BE2C (cell line): ENCODE results near the gene TK2.

Experiments
- DNase-seq: peaks from one replicate; pipeline ENCODE4 v3.0.0-alpha.2; 2020
- H3K27me3 ChIP-seq: fragments of 250-450 bp; sonication (Bioruptor Pico); 2 replicates; pipeline ENCODE4 v1.5.1; 2020; ENCODE audit warnings: mild to moderate bottlenecking
- H3K36me3 ChIP-seq: fragments of 250-450 bp; sonication (Bioruptor Pico); 2 replicates; pipeline ENCODE4 v1.5.1; 2020; ENCODE audit warnings: mild to moderate bottlenecking
- H3K4me1 ChIP-seq: fragments of 250-450 bp; sonication (Bioruptor Pico); 2 replicates; pipeline ENCODE4 v1.5.1; 2020
- H3K4me3 ChIP-seq: 2 replicates; pipeline ENCODE4 v1.5.1; 2011; ENCODE audit warnings: low read depth, low read length
- H3K9me3 ChIP-seq: fragments of 250-450 bp; sonication (Bioruptor Pico); 2 replicates; pipeline ENCODE4 v1.5.1; 2020
- TF ChIP-seq, protein P1 (sequence below): IDR thresholded peaks from 2 replicates; pipeline ENCODE4 v1.5.1; 2012; ENCODE audit warnings: mild to moderate bottlenecking, low read depth, low read length

The TK2 gene

DNA sequence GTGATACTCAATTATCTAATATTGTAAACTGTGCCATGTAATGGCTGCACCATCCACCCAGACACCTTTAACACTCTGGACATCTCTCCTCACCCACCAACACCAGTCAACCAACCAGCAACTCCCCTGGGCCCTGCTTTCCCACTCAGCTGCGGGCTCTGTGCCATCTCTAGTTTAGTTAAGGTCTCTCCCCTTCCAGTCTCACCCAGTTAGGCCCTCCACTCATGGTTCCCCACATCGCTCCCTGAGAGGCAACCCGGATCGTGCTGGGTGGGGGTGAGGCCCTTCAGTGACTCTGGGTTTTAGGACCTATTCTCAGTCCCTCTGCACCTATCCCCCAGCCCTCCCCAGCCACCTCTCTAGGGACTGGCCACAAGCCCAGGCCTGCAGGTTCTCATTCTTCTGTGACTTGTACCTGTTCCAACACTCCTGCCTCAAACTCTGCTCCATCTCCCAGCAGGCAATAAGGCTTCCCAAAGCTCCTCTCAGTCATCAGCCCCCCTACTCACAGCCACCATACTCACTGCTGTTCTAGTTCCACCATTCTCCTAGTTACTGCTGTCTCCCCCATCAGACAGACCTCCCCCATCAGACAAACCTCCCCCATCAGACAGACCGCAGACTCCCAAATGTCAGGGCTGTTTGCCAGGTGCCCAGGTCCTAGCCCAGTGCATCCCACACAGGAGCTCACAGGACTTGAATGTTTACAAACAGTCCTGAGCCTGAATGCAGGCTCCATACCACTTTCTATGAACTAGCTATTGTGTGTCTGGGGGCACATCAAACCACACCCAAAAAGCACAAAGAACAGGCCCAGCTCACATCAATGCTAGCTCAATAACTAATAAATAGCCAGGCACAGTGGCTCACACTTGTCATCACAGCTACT lies 2.6 kb downstream of the TK2 start:
- no peaks in the 10 kb centered on the region for H3K9me3 ChIP-seq
- H3K36me3 ChIP-seq: no peaks in the 10 kb centered on the region
- no peaks in the 10 kb centered on the region for H3K27me3 ChIP-seq
- H3K4me1 ChIP-seq: no peaks in the 10 kb centered on the region; the same call in 1 of the 2 replicates
- TF ChIP-seq, protein P1, sequence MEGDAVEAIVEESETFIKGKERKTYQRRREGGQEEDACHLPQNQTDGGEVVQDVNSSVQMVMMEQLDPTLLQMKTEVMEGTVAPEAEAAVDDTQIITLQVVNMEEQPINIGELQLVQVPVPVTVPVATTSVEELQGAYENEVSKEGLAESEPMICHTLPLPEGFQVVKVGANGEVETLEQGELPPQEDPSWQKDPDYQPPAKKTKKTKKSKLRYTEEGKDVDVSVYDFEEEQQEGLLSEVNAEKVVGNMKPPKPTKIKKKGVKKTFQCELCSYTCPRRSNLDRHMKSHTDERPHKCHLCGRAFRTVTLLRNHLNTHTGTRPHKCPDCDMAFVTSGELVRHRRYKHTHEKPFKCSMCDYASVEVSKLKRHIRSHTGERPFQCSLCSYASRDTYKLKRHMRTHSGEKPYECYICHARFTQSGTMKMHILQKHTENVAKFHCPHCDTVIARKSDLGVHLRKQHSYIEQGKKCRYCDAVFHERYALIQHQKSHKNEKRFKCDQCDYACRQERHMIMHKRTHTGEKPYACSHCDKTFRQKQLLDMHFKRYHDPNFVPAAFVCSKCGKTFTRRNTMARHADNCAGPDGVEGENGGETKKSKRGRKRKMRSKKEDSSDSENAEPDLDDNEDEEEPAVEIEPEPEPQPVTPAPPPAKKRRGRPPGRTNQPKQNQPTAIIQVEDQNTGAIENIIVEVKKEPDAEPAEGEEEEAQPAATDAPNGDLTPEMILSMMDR: no peak
- no peak for DNase-seq
- H3K4me3 ChIP-seq: no peak overlapping the region

DNA sequence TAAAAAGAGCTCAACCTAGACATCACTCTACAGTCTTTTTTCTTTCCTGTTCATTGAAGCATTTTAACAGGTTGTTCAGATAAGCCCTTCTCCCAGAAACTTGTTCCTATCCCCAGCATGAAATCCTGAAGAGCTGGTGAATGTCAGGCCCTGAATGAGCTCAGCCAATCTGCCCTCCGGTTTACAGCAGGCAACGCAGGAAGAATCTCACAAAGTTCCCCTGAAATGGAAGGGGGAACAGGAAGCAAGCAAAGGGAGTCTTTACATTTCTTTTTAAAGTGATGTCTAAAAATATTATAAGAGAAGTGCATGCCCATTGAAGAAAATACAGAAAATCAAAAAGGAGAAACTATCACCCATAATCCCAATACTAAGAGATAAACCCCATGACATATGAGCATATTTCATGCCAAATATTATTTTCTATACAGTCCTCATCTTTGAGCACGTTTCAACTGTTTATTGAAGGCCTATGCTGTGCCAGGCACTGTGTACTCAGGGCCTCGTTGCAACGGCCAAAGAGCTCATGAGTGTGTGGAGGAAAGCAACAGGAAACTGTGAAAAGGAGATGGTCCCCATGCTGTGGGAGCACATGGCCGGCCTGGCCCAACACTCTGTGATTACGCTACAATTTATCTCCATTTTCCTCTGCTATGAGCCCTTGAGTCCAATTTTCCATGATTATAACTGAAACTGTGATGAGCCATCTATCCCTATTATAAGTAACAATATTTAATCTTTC lies 5.7 kb downstream of the TK2 start:
- Histone ChIP-seq H3K9me3 (no peaks in the 10 kb centered on the region), H3K36me3 (no peaks in the 10 kb centered on the region), H3K4me3 (no peak overlapping the region), H3K4me1 (no peaks in the 10 kb centered on the region; the same call in 1 of the 2 replicates), H3K27me3 (no peaks in the 10 kb centered on the region)
- no peak for DNase-seq
- TF ChIP-seq, protein P1: no peak

DNA sequence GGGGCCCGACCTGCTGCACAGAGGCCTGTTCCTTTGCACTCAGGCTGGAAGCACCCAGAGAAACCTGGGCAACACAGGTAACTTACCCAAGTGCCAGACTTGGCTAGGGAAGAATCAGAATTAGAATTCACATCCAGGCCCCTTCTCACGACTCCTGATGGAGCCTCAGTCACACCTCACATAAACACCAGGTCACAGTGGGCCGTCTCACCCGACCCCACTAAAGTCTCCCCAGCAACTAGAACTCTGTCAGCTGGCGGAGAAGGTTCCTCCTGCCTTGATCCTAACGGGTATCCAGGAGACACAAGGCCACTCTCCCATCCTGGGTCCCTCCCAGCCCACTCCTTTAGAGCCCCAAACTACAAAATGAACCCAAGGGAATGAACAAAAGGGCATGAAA lies 6.4 kb downstream of the TK2 start:
- no peak for DNase-seq
- TF ChIP-seq, protein P1: no peak
- H3K4me1 ChIP-seq: no peaks in the 10 kb centered on the region
- no peaks in the 10 kb centered on the region for H3K27me3 ChIP-seq
- H3K36me3 ChIP-seq: no peaks in the 10 kb centered on the region
- H3K4me3 ChIP-seq: no peak overlapping the region
- no peaks in the 10 kb centered on the region for H3K9me3 ChIP-seq

DNA sequence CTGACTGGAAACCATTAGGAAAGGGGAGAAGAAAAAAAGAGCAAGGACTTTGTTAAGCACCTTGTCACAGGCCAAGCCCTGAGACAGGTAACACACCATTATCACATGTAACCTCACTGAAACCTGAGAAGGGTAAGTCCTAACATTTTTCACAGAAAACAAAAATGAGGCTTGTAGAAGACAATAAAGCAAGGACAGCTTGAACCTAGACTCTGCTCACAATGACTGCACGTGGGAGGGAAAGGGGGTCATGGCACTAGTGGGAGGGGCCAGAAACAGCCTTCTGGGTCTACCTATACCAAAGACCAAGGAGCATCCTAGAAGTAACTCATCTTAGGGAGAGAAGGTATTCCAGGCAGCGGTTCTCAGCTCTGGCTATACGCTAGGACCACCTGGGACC lies 7.5 kb downstream of the TK2 start:
- Histone ChIP-seq H3K4me3 (no peak overlapping the region), H3K36me3 (no peaks in the 10 kb centered on the region), H3K4me1 (no peaks in the 10 kb centered on the region), H3K9me3 (no peaks in the 10 kb centered on the region), H3K27me3 (no peaks in the 10 kb centered on the region)
- DNase-seq: no peak
- TF ChIP-seq, protein P1: no peak

DNA sequence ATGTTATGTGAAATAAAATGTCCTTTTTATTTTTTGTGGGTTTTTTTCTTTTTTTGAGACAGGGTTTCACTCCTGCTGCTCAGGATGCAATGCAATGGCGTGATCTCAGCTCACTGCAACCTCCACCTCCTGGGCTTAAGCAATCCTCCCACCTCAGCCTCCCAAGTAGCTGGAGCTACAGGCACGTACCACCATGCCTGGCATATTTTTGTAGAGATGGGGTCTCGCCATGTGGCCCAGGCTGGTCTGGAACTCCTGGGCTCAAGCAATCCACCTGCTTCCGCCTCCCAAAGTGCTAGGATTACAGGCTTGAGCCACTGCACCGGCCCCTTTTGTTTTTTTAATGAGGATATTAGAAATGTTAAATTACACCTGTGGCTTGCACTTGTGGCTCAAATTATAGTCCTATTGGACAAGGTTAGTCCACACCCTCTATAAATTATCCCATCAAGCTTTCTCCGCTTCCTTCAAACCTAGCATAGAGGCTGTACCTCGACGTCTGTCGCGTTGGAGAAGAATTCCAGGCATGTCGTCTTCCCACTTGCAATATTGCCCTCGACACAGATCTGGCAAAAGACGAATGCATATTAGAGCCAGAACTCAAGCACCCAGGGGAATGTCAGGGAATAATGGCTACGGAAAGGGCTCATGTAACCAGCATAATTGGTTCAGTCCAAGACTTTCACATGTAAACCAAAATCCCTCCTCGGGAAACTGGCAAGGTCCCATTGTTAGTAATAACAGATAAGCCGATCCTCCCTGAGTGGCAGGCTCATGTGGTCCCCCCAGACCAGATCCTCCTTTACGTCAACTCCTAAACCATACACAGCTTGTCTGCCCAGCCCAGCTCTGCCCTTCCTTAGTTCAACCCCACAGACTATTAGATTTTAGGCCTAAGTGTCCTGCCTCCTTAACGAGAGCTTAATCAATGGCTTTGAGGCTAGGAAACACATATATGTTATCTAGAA lies 8.2 kb downstream of the TK2 start:
- no peak for DNase-seq
- TF ChIP-seq, protein P1: no peak
- Histone ChIP-seq H3K9me3 (no peaks in the 10 kb centered on the region), H3K4me3 (no peak overlapping the region), H3K27me3 (no peaks in the 10 kb centered on the region), H3K4me1 (no peaks in the 10 kb centered on the region), H3K36me3 (no peaks in the 10 kb centered on the region)
